Measurements from ENCODE around the gene ZNF304.

Gene ZNF304

DNA sequence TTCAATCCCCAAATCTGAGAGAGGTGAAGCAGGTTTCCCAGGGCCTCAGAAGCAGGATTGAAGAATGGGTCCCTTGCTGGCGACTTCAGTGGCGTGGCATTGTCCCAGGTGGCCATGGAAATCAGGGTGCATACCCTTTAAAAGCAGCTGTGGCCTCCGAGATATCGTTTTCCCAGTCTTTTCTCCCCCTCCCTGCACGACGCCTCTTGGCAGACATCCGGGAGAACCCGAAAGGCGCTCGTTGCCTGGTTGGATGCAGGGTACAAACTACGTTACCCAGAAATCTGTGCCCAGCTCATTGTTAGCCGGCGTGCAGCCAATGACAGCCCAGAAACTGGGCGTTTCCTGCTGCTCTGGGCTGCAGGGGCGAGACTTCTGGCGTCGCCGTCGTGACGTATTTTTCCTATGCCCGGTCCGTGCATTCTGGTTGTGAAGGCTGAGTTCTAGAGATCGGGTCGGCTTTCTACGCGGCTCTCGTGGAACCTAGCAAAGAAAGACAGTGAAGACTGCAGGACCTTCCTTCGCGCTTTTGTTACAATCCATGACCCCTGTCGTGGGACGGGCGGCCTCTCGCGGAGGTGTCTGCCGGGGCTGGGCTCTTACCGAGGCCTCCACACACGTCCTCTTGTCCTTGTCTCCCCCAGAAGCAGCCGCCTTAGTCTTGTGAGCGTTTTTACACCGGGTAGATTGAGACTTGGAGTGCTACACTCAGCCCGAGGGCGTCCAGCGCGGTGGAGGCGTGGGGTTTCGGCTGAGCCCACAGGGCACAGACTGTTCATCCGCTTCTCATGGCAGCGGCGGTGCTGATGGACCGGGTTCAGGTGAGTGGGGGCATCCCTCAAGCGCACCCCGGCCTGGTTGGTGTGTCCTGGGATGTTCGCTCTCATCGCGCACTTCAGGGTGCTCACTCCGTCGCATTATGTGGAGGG is at the start of gene ZNF304:
TSS of gene ZNF304 (plus strand) at position 395 of the 929 bp plus-strand sequence. CDS start at position 789, 394 bp downstream.
- peak; percentile 99 for DNase-seq (ENCODE audit: low spot score)

DNA sequence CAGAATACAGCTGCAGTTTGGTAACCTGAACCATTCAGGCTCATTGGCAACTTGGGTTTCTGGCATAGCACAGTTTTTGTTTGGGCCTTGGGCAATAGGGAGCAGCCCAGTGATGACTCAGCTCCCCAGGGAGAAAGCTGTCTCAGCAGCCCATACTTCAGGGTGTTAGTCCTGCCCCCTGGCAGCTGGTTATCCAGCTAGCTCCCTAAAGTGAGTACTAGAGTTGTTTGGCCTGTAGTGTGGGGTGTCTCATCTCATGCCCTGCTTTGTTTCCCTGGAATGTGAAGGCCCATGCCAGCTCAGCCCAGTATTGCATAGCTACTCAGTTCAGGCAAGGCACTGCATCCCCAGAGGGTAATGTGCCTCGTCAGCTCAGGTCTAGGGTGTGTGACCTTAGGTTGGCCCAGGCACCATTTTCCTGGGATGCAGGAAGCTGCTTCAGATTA is 49.0 kb upstream of the ZNF304 start:
- no peak for DNase-seq (ENCODE audit: low spot score)

DNA sequence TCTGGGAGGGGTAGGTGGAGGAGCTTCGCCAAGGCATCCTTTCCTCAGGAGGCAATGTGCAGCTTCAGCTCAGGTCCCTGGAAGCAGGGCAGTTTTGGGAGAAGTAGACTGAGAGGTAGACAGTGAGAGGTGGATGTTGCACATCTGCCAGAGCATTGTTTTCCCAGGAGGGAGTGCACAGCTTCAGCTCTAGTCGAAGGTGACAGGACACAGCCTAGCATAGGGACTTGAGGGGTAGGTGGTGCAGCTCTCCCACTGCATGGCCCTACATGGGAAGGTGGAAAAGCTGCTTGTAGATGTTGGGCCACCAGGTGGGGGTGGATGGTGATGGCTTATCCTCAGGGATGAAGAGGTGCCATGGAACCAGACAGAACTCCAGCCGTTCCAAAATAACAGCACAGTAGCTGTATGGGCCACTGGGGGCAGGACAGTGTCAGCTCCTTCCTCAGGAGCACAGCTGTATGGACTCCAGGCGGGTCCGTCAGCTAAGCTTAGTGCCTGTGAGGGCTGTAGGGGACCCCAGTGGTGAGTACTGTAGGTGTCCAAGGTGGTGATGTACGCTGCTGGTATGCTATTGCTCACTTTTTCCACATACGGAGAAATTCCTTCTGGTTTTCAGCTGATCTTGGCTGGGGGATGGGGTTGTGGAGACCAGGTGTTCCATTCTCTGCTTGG is 48.2 kb upstream of the ZNF304 start:
- DNase-seq (ENCODE audit: low spot score), result peak; percentile 21

DNA sequence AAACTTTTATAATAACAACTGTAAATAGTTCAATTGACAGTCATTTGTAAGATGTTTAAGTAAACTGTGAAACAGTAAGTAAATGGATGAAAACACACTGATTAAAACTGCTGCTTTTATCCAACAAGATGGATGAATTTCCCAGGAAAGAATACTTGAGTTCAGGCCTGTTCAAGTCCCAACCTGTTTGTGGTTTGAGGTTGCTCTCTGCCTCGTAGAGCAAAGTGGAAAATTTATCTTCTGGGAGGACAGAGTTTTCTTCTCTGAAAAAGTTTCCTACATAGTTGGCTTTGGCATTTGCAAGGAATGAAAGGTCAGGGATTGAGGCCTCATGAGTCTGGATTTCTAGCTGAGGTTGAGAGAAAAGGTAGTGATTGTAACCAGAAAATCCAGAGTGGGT is 46.0 kb upstream of the ZNF304 start:
- DNase-seq (ENCODE audit: low spot score), result no peak

DNA sequence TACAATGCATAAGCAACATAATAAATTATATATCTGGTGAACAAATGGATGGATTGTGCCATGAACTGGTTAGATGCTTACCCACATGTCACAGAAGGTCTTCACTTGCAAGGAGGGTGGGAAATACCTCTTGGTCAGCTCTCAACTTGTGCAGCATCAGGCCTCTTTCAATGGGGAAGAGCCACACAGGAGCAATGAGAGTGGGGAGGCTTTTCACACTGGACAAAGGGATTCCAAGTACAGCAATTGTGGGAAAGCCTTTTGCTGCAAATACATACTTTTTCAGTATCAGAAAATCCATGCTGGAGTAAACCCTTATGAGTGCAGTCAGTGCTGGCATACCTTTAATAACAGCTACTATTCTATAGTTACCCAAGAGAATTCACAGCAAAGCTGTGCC is 42.6 kb upstream of the ZNF304 start:
- no peak for DNase-seq (ENCODE audit: low spot score)

DNA sequence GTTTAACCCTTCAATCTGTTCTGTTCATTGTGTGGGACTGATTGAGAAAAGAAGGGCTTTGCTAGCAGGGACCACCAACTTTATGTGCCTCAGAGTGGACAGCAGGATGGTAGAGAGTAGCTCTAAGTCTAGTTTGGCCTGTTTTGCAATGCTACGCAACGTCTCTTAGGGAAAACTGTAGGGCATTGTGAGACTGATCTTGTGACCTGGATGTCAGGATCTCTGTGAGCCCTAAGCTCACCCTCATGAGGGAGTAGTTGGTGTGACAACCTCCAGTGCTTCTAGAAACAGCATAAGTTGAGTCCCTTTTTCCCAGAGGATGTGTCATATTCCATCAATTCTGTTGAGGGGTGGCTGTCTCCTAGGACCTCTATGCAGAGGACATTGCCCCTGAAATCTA is 40.3 kb upstream of the ZNF304 start:
- no peak for DNase-seq (ENCODE audit: low spot score)

DNA sequence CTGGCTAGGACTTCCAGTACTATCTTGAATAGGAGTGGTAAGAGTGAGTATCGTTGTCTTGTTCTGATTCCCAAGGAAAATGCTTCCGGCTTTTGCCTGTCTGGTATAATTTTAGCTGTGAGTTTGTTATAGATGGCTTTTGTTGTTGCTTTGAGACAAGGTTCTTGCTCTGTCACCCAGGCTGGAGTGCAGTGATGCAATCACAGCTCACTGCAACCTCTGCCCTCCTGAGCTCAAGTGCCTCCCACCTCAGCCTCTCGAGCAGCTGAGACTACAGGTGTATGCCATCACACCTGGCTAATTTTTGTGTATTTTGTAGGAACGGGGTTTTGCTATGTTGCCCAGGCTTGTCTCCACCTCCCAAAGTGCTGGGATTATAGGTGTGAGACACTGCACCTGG is 36.9 kb upstream of the ZNF304 start:
- DNase-seq (ENCODE audit: low spot score), result no peak

DNA sequence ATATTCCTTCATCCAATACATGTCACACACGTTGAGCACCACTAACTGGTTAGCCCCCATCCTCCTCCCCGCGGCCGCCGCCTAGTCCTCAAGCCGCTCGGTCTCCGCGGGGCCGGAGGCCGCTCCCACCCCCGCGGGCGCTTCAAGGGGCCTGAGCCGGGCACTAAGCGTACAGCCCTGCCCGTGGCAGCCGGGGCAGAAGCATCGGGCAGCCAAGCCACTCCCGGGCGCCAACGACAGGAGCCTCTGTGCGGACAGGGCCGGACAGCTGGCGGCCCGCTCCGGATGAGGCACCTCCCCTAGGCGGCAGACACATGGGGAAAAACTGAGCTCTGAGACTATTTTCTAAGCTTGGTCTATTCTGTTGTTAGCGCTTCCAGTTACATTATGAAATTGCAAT is 33.6 kb upstream of the ZNF304 start:
- peak; percentile 48 for DNase-seq (ENCODE audit: low spot score)

DNA sequence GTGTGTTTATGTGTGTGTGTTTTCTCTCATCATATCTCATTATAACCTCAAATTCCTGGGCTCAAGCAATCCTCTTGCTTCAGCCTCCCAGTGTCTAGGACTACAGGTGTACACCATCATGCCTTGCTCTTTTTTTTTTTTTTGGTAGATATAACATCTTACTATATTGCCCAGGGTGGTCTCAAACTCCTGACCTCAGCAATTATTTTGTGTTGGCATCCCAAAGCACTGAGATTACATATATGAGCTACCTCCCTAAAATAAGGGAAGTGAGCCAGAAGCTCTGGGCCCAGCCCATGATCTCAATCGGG is 31.2 kb upstream of the ZNF304 start:
- no peak for DNase-seq (ENCODE audit: low spot score)

DNA sequence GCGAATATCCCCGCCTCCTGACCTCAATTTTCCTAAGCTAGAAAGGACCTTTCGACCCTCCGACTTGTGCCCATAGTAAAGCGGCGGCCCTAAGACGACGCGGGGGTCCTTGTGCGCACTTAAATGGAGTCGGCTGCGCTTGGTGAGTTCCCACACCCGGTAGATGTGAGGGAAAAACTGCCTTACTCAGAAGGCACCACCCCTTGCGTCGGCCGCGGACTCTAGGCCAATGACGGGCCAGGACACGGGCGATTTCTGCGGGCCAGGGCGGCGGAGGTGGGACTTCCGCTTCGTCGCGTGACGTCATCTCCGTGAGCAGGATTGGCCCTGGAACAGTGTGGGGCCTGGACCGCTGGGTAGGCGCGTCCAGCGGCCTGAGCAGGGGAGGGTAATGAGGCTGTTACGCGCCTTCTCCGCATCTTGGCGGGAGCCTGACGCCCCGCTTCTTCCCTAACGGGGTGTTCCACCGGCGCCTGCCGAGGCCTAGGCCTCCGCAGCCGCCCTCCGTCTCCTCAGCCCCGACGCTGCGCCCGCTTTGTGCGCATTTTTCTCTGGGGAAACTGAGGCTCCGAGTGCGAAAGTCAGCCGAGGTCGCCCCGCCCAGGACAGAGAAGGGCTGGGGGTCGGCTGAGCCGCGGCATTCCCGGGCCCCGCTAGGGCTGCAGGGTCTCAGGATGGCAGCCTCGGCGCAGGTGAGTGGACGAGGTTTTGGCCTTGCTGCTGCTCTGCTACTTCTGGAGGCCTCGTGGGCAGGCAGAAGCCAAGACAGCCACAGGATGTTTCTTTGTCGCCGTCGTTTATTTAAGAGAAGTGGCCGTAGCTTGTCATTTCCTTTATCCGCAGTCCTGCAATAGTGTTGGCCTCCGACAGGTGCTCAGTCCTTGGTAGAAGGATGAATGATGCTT is 30.6 kb upstream of the ZNF304 start, which contains the start of gene ZNF543:
TSS of gene ZNF543 (plus strand) at position 293 of the 905 bp plus-strand sequence. CDS start at position 675, 382 bp downstream.
- peak; percentile 100 for DNase-seq (ENCODE audit: low spot score)

DNA sequence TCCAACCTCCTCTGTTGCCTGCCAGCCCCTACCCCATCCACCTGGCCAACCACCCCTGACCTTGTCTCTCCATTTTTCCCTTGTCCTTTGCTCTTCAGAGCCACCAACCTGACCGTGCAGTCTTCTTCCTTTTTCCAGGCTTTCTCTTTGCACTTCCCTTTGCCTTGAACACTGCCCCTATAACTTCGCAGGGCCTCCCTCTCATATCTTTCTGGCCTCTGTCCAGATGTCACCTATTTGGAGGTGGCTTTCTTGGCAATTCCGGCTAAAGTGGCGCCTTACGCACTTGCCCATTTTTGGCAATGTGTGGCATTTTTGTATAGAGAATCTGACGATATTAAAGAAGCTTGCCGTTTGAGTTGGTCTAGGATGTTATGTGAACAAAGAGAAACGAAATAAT is 30.0 kb upstream of the ZNF304 start:
- DNase-seq (ENCODE audit: low spot score), result no peak

DNA sequence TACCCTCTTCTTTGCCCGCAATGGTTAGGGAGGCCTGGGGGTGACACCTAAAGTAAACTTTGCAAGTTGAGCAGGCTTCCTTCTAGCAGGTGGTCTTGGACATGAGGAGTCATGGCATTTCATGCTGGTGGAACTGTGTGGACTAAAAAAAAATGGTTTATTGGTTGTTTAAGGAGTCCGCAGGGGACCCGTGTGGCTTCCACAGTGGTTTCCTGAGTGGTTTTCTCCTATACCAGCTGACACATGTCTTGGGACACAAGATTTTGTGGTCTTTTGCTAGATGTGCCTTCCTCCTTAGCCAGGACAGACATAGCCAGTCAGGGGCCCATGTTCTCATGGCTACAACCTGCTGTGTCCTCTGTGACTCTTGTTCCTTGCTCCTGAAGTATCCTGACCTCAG is 29.3 kb upstream of the ZNF304 start:
- DNase-seq (ENCODE audit: low spot score), result no peak

DNA sequence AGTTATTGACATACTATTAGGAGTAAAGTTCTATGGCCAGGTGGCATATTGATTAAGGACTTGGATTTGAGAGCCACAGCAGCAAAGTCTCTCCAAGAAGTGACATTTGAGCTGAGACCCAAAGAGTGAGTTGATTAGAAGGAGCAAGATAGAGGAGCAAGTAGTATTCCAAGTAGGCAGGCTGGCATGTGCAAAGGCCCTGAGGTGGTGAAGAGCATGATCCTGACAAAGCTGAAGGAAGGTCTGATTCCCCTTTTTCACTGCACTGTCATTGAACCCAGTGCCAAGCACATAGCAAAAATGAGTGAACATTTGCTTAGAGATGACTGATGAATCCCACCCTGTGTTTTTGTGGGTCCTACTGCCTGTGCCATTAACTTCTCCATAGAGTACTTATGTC is 26.1 kb upstream of the ZNF304 start:
- DNase-seq (ENCODE audit: low spot score), result no peak

DNA sequence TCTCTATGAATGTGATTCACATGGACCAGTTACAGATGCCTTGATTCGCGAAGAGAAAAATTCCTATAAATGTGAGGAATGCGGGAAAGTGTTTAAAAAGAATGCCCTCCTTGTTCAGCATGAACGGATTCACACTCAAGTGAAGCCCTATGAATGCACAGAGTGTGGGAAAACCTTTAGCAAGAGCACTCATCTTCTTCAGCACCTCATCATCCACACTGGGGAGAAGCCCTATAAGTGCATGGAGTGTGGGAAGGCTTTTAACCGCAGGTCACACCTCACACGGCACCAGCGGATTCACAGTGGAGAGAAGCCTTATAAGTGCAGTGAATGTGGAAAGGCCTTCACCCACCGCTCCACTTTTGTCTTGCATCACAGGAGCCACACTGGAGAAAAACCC is 23.1 kb upstream of the ZNF304 start:
- DNase-seq (ENCODE audit: low spot score), result no peak

DNA sequence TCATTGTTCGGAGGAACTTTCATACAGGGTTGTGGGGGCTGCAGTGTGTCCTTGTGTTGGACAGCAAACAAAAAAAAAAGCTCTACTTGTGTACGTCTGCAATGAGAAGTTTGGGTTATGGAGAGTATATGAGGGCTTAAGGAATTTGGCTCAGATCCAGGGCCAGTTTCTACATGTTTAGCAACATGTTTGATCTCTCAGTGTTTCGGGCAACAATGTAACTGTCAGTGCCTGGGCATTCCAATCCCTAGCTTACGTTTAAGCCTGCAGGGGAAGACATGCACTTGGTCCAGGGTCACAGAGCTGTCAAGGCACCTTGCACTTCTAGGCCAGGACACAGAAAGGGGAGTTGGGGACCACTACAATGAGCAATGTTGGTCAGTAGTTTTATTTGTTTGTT is 16.9 kb upstream of the ZNF304 start:
- no peak for DNase-seq (ENCODE audit: low spot score)

DNA sequence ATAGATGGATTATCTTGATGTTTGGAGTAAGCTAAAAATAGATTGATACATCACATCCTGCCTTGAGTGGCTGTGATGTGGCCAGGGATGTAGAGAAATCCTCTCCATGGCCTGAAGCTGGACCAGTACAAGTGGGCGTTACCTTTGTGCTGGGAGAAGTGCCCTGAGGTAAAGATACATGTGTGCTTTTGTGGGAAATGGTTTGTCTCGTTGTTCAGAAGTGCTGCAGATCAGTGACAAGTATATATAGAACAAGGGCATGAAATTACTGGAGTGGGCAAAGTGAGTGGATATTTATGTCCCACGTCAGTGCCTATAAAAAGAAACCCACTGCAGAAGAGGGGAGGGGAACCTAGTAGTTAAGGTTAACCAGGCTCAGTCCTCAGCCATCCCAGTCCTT is 12.2 kb upstream of the ZNF304 start:
- DNase-seq (ENCODE audit: low spot score), result no peak

DNA sequence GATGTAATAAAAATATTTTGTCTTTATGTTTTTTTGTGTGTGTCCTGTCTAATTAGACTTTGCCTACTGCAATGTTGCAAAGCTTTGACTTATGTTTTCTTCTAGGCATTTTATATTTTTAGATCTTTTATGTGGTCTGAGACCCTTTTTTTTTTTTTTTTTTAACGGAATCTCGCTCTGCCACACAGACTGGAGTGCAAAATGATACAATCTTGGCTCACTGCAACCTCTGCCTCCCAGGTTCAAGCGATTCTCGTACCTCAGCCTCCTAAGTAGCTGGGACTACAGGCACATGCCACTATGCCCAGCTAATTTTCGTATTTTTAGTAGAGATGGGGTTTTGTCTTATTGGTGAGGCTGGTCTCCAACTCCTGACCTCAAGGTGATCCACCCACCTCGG is 8.5 kb upstream of the ZNF304 start:
- DNase-seq (ENCODE audit: low spot score), result no peak

DNA sequence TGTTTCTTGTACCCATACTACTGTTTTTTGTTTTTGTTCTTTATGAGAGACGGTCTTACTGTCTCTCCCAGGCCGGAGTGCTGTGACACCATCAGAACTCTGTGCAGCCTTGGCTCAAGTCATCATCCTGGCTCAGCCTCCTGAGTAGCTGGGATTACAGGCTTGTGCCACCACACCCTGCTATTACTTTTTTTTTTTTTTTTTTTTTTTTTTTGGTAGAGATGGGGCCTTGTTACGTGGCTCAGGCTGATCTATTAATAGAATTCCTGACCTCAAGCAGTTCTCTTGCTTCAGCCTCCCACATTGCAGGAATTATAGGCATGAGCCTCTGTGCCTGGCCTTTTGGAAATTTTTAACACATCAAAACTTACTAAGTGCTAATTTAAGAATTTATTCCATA is 2.9 kb upstream of the ZNF304 start:
- DNase-seq (ENCODE audit: low spot score), result no peak

DNA sequence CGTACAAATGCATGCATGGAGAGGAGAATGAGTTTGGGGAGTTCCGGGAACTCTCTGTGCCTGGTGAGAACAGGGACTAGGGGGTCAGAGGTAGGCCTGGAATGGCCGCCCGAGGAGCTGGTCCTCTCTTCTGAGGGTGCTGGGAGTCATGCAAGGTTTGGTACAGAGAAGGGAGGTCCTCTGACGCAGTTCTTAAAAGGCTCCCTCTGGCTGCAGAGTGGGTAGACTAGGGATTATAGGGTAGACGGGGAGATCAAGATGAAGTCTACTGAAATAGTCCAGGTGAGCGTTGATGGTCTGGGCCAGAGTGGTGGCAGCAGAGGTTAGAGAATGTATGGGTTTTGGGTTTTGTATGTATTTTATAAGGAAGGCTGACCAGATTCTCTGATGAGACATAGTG is 796 bp downstream of the ZNF304 start:
- no peak for DNase-seq (ENCODE audit: low spot score)

DNA sequence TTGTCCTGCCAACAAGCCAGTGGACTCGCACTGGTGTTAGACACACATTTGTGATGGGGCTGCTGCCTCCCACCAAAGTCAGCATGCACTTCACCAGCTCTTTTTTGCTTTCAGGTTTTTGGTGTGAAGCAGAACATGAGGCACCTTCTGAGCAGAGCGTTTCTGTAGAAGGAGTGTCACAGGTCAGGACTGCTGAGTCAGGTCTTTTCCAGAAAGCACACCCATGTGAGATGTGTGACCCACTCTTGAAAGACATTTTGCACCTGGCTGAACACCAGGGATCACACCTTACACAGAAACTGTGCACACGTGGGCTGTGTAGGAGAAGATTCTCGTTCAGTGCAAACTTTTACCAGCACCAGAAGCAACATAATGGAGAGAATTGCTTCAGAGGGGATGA is 4.8 kb downstream of the ZNF304 start:
- DNase-seq (ENCODE audit: low spot score), result no peak

DNA sequence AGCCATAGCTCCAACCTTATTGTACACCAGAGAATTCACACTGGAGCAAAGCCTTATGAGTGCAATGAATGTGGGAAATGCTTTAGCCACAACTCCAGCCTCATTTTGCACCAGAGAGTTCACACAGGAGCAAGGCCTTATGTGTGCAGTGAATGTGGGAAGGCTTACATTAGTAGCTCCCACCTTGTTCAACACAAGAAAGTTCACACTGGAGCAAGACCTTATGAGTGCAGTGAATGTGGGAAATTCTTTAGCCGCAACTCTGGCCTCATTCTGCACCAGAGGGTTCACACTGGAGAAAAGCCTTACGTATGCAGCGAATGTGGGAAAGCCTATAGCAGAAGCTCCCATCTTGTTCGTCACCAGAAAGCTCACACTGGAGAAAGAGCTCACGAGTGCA is 6.3 kb downstream of the ZNF304 start:
- no peak for DNase-seq (ENCODE audit: low spot score)

DNA sequence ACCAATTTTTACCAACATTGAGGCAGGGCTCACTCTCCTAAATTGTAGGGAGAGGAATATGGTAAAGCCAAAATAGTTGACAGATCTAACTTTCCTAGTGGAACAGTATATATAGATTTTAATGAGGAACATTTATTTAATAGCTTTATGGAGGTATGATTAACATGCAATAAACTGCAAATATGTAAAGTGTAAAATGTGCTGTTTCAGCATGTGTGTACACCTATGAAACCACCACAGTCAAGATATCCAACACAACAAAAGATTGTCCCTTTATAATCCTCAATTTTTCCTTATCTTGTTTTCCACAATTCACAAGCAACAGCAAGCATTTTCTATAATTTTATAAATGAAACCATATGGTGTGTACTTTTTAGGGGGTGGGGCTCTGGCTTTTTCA is 8.2 kb downstream of the ZNF304 start:
- DNase-seq (ENCODE audit: low spot score), result no peak
